Osteocyte (in vitro differentiated cells): ENCODE data around the gene GLG1. TPM values are rescaled to one million over a fixed set of nuclear protein-coding genes. Genes with fewer than 3 reads are reported as not detected.
A peak's percentile ranks its signal among the peaks of the same experiment; 100 is the strongest.
"Not testable (repeated sequence)": the region's sequence is repeated elsewhere in the genome, so short reads cannot be mapped to it uniquely, and the experiment has no call there.

Experiments used
- DNase-seq: peaks from one replicate; pipeline ENCODE4 v3.0.0; 2021; ENCODE audit warnings: mixed read lengths; ENCODE audit not compliant: unreplicated experiment; ENCODE audit errors: extremely low spot score
- H3K27ac Mint-ChIP-seq: one replicate; pipeline ENCODE4 v1.8.0; 2021; ENCODE audit warnings: mild to moderate bottlenecking, mixed read lengths; ENCODE audit not compliant: unreplicated experiment
- H3K27me3 Mint-ChIP-seq: one replicate; pipeline ENCODE4 v1.8.0; 2021; ENCODE audit warnings: mixed read lengths; ENCODE audit not compliant: unreplicated experiment
- H3K36me3 Mint-ChIP-seq: one replicate; pipeline ENCODE4 v1.8.0; 2021; ENCODE audit warnings: mixed read lengths; ENCODE audit not compliant: unreplicated experiment
- H3K4me1 Mint-ChIP-seq: one replicate; pipeline ENCODE4 v1.8.0; 2021; ENCODE audit warnings: mixed read lengths; ENCODE audit not compliant: unreplicated experiment
- H3K4me3 Mint-ChIP-seq: one replicate; pipeline ENCODE4 v1.8.0; 2021; ENCODE audit warnings: mild to moderate bottlenecking, moderate library complexity, mixed read lengths; ENCODE audit not compliant: unreplicated experiment
- H3K9me3 Mint-ChIP-seq: one replicate; pipeline ENCODE4 v1.8.0; 2021; ENCODE audit warnings: mixed read lengths; ENCODE audit not compliant: unreplicated experiment
- CTCF ChIP-seq: fragments of 200-600 bp; sonication (generic); IDR thresholded peaks from 2 replicates; pipeline ENCODE4 v1.5.0; 2021; ENCODE audit warnings: antibody characterized with exemption, mild to moderate bottlenecking, moderate library complexity
- total RNA-seq: library from RNA; stranded (reverse); gene quantifications from 2 replicates; pipeline ENCODE4 v1.2.1, GENCODE V29; 2021

Gene GLG1
- total RNA-seq, 1 donor from 2014 or later = 241 TPM

DNA sequence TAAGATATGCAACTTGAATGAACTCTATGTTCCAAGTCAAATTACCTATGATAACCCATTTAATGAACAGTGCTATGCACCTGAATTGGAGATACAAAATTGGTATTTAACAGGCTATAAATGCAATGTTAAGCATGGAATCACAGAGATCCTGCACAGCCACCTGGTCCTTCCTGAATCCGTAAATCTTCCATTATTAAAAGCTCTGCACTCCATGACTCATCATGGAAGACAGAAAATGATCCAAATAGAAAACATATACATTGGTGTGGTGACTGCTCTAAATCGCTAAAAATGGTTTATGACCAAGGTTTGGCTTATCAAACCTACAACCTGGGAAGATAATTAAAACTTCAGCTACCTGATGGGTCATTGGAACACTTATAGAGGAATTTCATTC is 45.3 kb downstream of the GLG1 start:
- no peaks in the 10 kb centered on the region for H3K27me3 Mint-ChIP-seq
- DNase-seq = no peak
- H3K4me3 Mint-ChIP-seq = no peak overlapping the region
- no peak overlapping the region for H3K27ac Mint-ChIP-seq
- no peaks in the 10 kb centered on the region for H3K9me3 Mint-ChIP-seq
- no peak for TF ChIP-seq CTCF
- peaks cover 28% of the 10 kb centered on the region for H3K4me1 Mint-ChIP-seq
- no peaks in the 10 kb centered on the region for H3K36me3 Mint-ChIP-seq

DNA sequence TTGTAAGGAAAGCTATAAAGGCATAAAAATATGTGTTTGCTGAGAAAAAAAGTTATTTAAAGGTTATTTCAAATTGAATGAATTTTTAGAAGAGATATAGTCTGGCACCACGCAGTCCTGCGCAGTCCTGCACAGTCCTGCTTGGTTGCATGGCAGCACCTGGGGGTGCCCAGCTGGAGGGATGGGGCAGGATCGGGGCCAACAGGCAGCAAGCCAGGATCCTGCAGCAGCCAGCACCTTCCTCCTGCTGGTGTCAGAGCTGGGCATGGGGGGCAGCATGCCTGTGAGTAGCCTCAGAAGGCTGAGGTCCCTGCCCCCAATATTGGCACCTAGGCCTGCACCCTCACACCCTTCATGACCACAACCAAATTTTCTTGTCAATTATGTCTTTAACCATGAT is 46.0 kb downstream of the GLG1 start:
- no peak for DNase-seq
- H3K9me3 Mint-ChIP-seq = no peaks in the 10 kb centered on the region
- no peak for TF ChIP-seq CTCF
- no peaks in the 10 kb centered on the region for H3K36me3 Mint-ChIP-seq
- H3K27ac Mint-ChIP-seq = no peak overlapping the region
- H3K27me3 Mint-ChIP-seq = no peaks in the 10 kb centered on the region
- peaks cover 21% of the 10 kb centered on the region for H3K4me1 Mint-ChIP-seq
- no peak overlapping the region for H3K4me3 Mint-ChIP-seq

DNA sequence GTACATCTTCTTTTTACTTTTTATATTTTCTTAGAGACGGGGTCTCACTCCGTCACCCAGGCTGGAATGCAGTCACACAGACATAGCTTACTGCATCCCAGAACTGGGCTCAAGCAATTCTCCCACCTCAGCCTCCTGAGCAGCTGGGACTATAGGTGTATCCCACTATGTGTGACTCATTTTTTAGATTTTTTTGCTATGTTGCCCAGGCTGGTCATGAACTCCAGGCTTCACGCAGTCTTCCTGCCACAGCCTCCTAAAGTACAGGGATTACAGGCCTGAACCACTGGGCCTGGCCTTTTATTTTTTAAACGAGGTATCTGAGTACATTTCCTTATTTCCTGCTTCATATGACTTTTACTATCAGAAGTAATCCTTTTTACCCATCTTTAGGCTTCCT is 48.0 kb downstream of the GLG1 start:
- Mint-ChIP-seq H3K4me3 (no peak overlapping the region), H3K9me3 (no peaks in the 10 kb centered on the region), H3K27me3 (no peaks in the 10 kb centered on the region), H3K36me3 (no peaks in the 10 kb centered on the region), H3K27ac (no peak overlapping the region), H3K4me1 (peaks cover 8% of the 10 kb centered on the region)
- TF ChIP-seq CTCF = no peak
- no peak for DNase-seq

GRCh38 chr16:74557275-74557674 is 49.6 kb downstream of the GLG1 start:
- Mint-ChIP-seq H3K27ac (peak overlapping the region; percentile 27), H3K27me3 (no peaks in the 10 kb centered on the region), H3K4me3 (no peak overlapping the region), H3K9me3 (no peaks in the 10 kb centered on the region), H3K4me1 (peaks cover 6% of the 10 kb centered on the region), H3K36me3 (no peaks in the 10 kb centered on the region)
- no peak for DNase-seq
- TF ChIP-seq CTCF = no peak

DNA sequence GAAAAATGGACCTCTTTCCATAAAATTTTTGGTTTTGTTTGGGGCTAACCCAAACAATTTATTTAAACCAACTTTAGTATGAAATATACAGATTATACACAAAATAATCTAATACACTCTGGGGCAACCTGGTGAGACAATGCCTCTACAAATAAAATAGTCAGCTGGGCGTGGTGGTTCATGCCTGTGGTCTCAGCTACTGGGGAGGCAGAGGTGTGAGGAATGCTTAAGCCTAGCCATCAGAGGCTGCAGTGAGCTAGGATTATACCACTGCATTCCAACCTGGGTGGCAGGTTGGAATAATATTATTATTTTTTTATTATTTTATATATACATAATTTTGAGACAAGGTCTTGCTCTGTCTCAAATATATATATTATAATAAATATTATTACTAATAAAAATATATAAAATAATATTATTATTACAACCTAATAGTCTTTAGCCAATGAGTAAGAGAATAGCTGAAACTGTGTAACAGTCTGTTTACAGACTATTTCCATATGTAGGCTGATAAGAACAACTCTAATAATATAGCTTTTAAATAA is 50.5 kb downstream of the GLG1 start:
- H3K36me3 Mint-ChIP-seq = no peaks in the 10 kb centered on the region
- H3K27ac Mint-ChIP-seq = no peak overlapping the region
- no peak for TF ChIP-seq CTCF
- no peak overlapping the region for H3K4me3 Mint-ChIP-seq
- no peaks in the 10 kb centered on the region for H3K9me3 Mint-ChIP-seq
- H3K4me1 Mint-ChIP-seq = peaks cover 2% of the 10 kb centered on the region
- H3K27me3 Mint-ChIP-seq = no peaks in the 10 kb centered on the region
- no peak for DNase-seq

DNA sequence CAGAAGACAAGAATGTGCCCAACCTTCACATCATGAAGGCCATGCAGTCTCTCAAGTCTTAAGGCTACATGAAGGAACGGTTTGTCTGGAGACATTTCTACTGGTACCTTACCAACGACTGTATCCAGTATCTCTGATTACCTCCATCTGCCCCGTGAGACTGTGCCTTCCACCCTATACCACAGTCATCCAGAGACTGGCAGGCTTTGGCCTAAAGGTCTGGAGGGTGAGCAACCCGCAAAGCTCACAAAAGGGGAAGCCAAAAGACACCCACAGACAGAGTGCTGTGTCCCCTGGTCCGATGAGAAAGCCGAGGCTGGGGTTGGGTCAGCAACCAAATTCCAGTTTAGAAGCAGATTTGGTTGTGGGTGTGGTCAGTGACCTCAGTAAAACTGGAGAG is 54.6 kb downstream of the GLG1 start:
- DNase-seq, H3K4me3 Mint-ChIP-seq, H3K27ac Mint-ChIP-seq, H3K4me1 Mint-ChIP-seq, H3K27me3 Mint-ChIP-seq, H3K36me3 Mint-ChIP-seq, H3K9me3 Mint-ChIP-seq: not testable (repeated sequence)

GRCh38 chr16:74550227-74551019 is 56.5 kb downstream of the GLG1 start:
- H3K36me3 Mint-ChIP-seq, H3K9me3 Mint-ChIP-seq, H3K27me3 Mint-ChIP-seq, H3K4me3 Mint-ChIP-seq, DNase-seq, H3K27ac Mint-ChIP-seq: not testable (repeated sequence)
- peaks cover 11% of the 10 kb centered on the region for H3K4me1 Mint-ChIP-seq

- not testable (repeated sequence) for H3K36me3 Mint-ChIP-seq, H3K9me3 Mint-ChIP-seq, DNase-seq, H3K4me3 Mint-ChIP-seq, H3K27me3 Mint-ChIP-seq, H3K27ac Mint-ChIP-seq
- peaks cover 14% of the 10 kb centered on the region for H3K4me1 Mint-ChIP-seq
These were observed 60.8 kb downstream of the GLG1 start for GRCh38 chr16:74546112-74546511.
